ENCODE measurements around the gene PDHX.
"Not testable (repeated sequence)": the region's sequence is repeated elsewhere in the genome, so short reads cannot be mapped to it uniquely, and the experiment has no call there.

PDHX gene

GRCh38 chr11:35023940-35024339, 107.5 kb downstream of the PDHX start:
- not testable (repeated sequence) for DNase-seq

DNA sequence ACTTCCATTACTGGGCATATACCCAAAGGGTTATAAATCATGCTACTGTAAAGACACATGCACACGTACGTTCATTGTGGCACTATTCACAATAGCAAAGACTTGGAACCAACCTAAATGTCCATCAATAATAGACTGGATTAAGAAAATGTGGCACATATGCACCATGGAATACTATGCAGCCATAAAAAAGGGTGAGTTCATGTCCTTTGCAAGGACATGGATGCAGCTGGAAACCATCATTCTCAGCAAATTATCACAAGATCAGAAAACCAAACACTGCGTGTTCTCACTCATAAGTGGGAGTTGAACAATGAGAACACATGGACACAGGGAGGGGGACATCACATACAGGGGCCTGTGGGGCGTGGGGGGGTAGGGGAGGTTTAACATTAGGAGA, 111.6 kb downstream of the PDHX start:
- not testable (repeated sequence) for DNase-seq

- no peak for DNase-seq
Measured at GRCh38 chr11:35029979-35030682, 113.7 kb downstream of the PDHX start.

DNA sequence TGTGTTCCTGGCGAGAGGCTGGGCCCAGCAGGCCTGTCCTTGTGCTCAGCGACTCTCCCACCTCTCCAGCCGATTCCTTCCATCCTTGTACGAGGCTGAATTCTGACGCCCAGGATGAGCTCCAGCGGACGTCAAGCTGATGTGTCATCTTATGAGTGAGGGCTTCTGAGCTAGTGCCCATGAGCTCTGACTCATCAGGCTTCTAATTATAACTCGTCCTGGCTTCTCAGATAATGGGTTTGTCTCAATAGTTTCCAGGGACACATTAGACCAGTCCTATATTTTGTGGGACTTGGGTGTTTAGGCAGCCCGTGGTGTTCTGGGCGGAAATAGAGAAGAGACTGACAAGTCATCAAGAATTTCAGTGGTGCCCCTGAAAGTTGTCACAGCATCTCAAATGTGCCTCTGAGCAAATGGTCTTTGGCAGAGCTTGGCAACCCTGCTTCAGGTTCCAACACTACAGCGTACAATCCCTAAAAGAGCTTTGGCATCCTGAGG, 114.3 kb downstream of the PDHX start:
- DNase-seq, result no peak

DNA sequence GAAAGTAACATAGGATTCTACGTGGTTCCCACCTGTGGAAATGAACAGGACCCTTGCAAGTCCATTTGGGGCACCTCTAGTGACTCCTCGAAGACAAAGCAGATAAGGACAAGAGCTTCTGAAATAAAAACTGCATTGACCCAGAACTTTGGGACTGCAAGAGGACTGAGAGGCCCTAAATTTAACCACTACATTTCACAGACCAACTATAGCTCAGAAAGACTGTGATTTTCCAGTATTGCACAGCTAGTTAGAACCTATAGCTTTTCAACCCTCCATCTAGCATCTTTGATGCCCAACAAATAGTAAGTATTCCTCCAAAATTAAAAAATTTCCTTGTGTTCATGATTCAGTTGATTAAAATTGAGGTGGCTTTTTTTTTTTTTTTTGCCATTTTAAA, 114.9 kb downstream of the PDHX start:
- no peak for DNase-seq

GRCh38 chr11:35031867-35032266, 115.4 kb downstream of the PDHX start:
- DNase-seq, result no peak

DNA sequence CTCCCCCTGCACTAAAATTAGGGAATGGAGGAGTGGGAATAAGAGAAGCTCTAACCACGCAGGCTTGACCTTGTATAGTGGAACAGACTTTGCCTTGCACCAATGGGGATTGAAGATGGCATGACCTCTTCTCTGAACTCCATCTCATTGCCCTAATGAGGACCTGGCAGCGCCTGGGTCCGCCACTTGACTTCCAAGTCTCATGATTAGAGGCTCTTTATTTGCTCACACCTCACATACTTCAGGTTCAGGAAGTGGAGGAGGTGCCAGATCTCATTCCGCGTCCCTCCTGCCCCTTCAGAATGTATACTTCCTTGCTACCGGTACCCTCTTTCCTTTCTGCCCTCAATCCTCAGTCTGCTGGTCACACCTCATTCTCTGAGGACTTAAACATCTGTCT, 116.6 kb downstream of the PDHX start:
- no peak for DNase-seq

GRCh38 chr11:35034401-35034800, 118.0 kb downstream of the PDHX start:
- no peak for DNase-seq

- no peak for DNase-seq
Measured at GRCh38 chr11:35035894-35036408, 119.5 kb downstream of the PDHX start.

- DNase-seq, result no peak
Measured at GRCh38 chr11:35036639-35037038, 120.2 kb downstream of the PDHX start.

DNA sequence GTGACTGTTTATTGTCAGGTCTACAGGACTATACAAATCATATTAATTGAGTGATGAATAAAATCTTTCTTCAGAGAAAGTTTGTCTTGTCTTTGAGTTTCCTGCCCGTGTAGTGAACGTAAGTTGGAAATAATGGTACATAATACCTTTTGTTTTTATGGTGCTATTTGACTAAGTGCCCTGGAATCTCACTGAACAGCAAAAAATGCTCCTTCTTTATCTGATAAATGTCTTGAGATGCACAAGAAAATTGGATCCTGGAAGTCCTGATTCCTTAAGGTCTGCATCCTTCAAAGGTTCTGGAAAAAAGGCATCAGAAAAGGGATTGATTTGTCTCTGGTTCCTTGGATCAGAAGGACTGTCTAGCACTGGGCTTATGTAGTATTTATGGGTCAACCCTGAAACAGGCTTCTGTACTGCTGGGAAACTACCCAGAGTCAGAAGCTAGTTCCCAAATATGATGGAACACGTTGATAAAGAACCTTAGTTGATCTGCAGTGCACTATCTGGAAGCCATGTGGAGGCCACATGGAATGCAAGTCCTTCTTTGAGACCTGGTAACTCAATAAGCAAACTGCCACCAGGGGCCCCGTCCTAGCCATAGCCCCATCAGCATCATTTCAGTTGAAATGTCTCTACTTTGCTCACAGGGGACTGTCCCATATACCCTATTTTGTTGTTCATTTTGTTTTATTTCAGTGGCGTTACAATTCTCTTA, 122.0 kb downstream of the PDHX start:
- no peak for DNase-seq

DNA sequence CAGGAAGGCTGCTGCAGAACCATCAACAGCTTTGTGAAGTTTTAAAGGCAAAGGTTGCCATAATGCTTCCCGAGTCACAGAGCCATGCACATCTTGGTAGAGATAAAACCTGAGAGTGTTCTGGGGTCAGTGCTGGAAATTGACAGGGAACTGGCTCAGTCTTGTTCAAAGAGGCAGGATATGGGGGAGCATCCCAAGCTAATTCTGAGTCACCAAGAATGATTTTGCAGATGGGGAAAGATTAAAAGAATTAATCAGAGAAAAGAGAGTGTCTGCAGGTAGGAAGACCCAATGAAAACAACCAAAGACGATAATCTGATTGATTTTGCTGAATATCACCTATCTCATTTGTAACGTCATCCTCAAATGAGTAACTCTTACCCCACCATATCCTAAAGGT, 122.7 kb downstream of the PDHX start:
- DNase-seq, result no peak

DNA sequence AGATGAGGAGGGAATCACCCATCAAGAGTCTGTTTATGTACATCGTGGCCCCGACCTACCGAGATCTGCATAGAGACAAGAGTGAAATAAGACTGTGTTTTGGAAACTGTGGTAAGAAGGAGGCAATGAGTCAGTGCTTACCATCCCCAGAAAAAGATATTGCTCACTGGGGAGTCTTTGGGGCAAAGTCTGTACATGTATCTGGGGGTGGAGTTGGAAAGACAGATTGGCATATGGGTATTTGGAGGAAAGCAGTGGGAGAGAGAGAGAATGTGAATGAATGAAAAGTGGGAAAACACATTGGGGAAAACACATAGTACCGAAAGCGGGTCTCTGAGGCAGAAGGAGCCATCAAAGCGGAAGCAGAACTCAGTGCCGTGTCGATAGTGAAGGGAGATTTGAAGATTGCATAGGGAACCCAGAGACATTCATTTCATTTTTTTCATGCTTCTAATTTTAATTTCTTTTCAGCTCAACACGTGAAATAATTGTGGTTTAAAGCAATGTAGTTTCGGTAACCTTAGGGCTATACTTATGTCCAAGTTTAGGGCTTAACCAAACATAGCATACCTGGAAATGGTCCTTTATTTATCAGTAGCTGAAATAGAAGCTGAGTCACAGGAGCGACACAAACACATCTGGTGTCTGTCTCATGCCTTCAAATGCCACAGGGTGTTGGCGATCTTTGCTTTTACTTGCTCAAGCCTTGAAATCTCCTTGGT, 124.0 kb downstream of the PDHX start:
- DNase-seq, result no peak

DNA sequence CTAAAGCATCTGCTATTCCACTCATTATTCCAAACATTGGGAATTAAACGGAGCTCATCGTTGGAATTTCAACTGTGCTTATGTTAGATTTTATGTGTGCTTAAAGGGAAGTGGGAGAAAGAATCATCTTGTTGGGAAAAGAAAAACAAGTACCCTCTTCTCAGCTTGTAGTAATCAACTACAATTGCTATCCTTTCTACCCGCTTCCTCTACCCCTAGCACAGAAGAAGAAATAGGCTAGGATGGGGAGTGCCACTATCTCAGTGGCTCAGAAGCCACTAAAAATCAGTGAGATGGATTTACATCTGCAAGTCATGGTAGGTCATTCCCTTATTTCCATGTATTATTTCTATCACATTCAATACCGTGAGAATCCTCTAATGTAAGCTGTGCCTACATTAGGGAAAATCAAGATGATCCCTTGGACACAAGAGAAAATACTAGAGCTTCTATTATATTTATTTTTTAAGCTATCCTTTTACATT, 124.7 kb downstream of the PDHX start:
- no peak for DNase-seq

DNA sequence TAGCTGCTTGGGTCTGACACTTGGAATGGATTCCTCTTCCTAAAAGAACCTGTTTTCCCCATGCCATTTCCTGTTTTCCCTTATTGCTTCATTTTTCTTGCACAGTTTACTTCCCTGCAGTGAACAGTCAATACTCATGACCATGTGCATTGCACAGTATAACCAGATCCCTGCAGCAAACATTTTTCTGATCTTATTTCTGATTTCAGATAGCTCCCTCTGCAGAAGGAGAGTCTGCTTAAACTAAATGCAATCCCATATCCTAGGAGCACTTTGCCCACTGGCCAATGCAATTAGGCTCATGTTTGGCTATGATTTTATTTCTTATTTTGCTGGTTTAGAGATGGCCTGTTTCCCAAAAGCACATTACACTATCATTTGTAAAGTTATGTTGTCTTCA, 125.8 kb downstream of the PDHX start:
- no peak for DNase-seq

- DNase-seq, result no peak
Measured at GRCh38 chr11:35042913-35043312, 126.5 kb downstream of the PDHX start.

DNA sequence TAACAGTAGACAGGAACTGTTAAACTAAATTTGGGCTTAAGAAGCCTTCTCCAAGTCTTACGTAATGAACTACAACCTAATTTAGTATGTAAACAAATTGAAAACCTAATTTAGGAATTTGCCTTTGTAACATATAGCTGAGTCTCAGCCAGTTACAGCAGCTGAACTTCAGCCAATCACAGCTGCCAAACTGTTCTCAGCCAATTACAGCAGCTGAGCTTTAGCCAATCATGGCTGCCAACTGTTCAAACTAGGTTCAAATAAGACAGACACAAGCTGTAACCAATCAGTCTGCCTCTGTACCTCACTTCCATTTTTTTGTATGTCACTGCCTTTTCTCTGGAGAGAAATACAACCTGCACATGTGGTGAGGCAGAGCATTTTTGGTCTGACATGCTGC, 127.5 kb downstream of the PDHX start:
- no peak for DNase-seq

GRCh38 chr11:35045236-35045820, 128.9 kb downstream of the PDHX start:
- no peak for DNase-seq

Data from NCI-H1930 (cell line).